ENCODE data around the gene CD52. TPM values are rescaled to one million over a fixed set of nuclear protein-coding genes. Genes with fewer than 3 reads are reported as not detected.

CD52 gene
- total and polyA plus RNA-seq, 2 of the 13 experiments (the other 11 are each of a cell fraction or from before 2014, with no cell fraction given) = 0.32 TPM; not detected in 1

DNA sequence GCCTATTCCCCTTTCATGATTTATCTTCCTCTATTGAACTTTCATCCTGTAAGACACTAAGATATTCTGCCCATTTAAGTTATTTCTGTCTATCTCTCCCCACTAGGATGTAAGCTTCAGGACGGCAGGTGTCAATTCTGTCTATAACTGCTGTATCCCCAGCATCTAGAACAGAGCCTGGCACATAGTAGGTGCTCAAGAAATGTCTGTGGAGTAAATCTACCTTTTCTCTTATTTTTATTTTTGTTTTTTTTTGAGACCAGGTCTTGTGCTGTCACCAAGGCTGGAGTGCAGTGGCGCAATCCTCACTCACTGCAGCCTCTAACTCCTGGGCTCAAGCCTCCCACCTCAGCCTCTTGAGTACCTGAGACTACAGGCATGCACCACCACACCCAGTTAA, 5.6 kb downstream of the CD52 start:
- in situ Hi-C loops (cut with HindIII; ENCODE audit: extremely low pct_ligation_motif_present, low pct_unique_long_range_greater_than_20kb) = loop anchor here (5.0 kb wide), 2 partner anchors 39 to 41 kb away; partner anchors contain the start of gene SH3BGRL3

More for the DNA sequence above, 5.6 kb downstream of the CD52 start:
- ChIA-PET POLR2A (no interaction called here), CTCF (ENCODE audit: low intra/inter-chr PET ratio, low total read pairs) (no interaction called here)
- Histone ChIP-seq H3K4me2 (ENCODE audit: low read depth, low read length) (no peak overlapping the region), H3K9ac (ENCODE audit: insufficient read depth, low read depth, low read length) (no peak overlapping the region), H3K4me3 (replicated peaks in 1 of 3; ENCODE audit: insufficient read depth in 1 of 3, low read depth in 2 of 3, low read length in 3 of 3) (no peak overlapping the region), H3K4me1 (ENCODE audit: insufficient read depth, low read length) (no peaks in the 10 kb centered on the region), H3K27ac (ENCODE audit: extremely low read length, insufficient read depth, low read length) (no peak overlapping the region), H4K20me1 (ENCODE audit: insufficient read depth, low read length) (no peaks in the 10 kb centered on the region), H3K27me3 (ENCODE audit: control insufficient read depth in 1 of 2, insufficient read depth in 2 of 2, low read length in 2 of 2) (no peaks in the 10 kb centered on the region), H2AFZ (ENCODE audit: low read length) (no peak overlapping the region), H3K36me3 (replicated peaks in 1 of 2; ENCODE audit: control insufficient read depth in 1 of 2, insufficient read depth in 2 of 2, low read length in 2 of 2) (no peaks in the 10 kb centered on the region), H3K9me3 (ENCODE audit: low read length) (no peaks in the 10 kb centered on the region), H3K79me2 (ENCODE audit: insufficient read depth, low read length) (no peaks in the 10 kb centered on the region)
- intact Hi-C loops (cut with micrococcal nuclease; ENCODE audit: unreplicated experiment) = no loop called here
- DNase-seq (ENCODE audit: low spot score) = no peak
- WGBS (ENCODE audit: low lambda C conversion rate) = 92% methylated on average over 2 of the region's 2 CpGs
- TF ChIP-seq, protein P1, sequence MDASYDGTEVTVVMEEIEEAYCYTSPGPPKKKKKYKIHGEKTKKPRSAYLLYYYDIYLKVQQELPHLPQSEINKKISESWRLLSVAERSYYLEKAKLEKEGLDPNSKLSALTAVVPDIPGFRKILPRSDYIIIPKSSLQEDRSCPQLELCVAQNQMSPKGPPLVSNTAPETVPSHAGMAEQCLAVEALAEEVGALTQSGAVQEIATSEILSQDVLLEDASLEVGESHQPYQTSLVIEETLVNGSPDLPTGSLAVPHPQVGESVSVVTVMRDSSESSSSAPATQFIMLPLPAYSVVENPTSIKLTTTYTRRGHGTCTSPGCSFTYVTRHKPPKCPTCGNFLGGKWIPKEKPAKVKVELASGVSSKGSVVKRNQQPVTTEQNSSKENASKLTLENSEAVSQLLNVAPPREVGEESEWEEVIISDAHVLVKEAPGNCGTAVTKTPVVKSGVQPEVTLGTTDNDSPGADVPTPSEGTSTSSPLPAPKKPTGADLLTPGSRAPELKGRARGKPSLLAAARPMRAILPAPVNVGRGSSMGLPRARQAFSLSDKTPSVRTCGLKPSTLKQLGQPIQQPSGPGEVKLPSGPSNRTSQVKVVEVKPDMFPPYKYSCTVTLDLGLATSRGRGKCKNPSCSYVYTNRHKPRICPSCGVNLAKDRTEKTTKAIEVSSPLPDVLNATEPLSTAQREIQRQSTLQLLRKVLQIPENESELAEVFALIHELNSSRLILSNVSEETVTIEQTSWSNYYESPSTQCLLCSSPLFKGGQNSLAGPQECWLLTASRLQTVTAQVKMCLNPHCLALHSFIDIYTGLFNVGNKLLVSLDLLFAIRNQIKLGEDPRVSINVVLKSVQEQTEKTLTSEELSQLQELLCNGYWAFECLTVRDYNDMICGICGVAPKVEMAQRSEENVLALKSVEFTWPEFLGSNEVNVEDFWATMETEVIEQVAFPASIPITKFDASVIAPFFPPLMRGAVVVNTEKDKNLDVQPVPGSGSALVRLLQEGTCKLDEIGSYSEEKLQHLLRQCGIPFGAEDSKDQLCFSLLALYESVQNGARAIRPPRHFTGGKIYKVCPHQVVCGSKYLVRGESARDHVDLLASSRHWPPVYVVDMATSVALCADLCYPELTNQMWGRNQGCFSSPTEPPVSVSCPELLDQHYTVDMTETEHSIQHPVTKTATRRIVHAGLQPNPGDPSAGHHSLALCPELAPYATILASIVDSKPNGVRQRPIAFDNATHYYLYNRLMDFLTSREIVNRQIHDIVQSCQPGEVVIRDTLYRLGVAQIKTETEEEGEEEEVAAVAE (CRISPR knock-in tag; IDR thresholded peaks at IDR 0.05; ENCODE audit: borderline replicate concordance) = no peak
- TF ChIP-seq ZKSCAN1 (IDR thresholded peaks at IDR 0.05; ENCODE audit: low read length) (0 out of 2 replicates have a peak, but pooled peaks have one; percentile 21), PRMT3 (CRISPR knock-in tag; IDR thresholded peaks at IDR 0.05; ENCODE audit: borderline replicate concordance, low read depth) (no peak)
- no peak for ATAC-seq
- BruUV-seq (replicated peaks) = no TSS peak
- FAIRE-seq = no peak

All from HepG2 (cell line).